GM23338 (cell line): ENCODE data around the gene DLGAP3. TPM values are rescaled to one million over a fixed set of nuclear protein-coding genes. Genes with fewer than 3 reads are reported as not detected.

Experiments
- ATAC-seq: fragments of 200-7000 bp; cut with Tn5 transposase; 3 replicates; pipeline ENCODE4 v1.9.1; 2020
- DNase-seq: peaks from one replicate; pipeline ENCODE4 v3.0.0-alpha.2; 2015; ENCODE audit warnings: low spot score
- H2AFZ ChIP-seq: fragments of 200-600 bp; sonication (generic); 2 replicates; pipeline ENCODE4 v1.8.0; 2016; ENCODE audit warnings: antibody characterized with exemption, mild to moderate bottlenecking, moderate library complexity
- H3F3A ChIP-seq: fragments of 200-600 bp; sonication (generic); replicated peaks from 2 replicates; pipeline ENCODE4 v1.8.0; 2017; ENCODE audit warnings: antibody characterized with exemption, mixed run types, low read depth
- H3K27ac ChIP-seq: fragments of 200-600 bp; sonication (generic); 2 replicates; pipeline ENCODE4 v1.6.1; 2016; ENCODE audit warnings: low read depth
- H3K27me3 ChIP-seq: fragments of 200-600 bp; sonication (generic); 2 replicates; pipeline ENCODE4 v1.8.0; 2016; ENCODE audit warnings: mild to moderate bottlenecking, mixed run types, moderate library complexity; ENCODE audit not compliant: insufficient read depth
- H3K36me3 ChIP-seq: fragments of 200-600 bp; sonication (generic); 2 replicates; pipeline ENCODE4 v1.8.0; 2016; ENCODE audit warnings: mild to moderate bottlenecking; ENCODE audit not compliant: insufficient read depth
- H3K4me1 ChIP-seq: fragments of 200-600 bp; sonication (generic); 2 replicates; pipeline ENCODE4 v1.8.0; 2016; ENCODE audit warnings: mild to moderate bottlenecking, moderate library complexity; ENCODE audit not compliant: insufficient read depth
- H3K4me2 ChIP-seq: fragments of 200-600 bp; sonication (generic); 2 replicates; pipeline ENCODE4 v1.7.1; 2017; ENCODE audit warnings: mixed run types
- H3K4me3 ChIP-seq: fragments of 200-600 bp; sonication (generic); 2 replicates; pipeline ENCODE4 v1.6.1; 2016; ENCODE audit warnings: mixed run types
- H3K79me2 ChIP-seq: fragments of 200-600 bp; sonication (generic); replicated peaks from 2 replicates; pipeline ENCODE4 v1.8.0; 2017; ENCODE audit warnings: mild to moderate bottlenecking; ENCODE audit not compliant: insufficient read depth
- H3K9me2 ChIP-seq: fragments of 200-600 bp; sonication (generic); 2 replicates; pipeline ENCODE4 v1.8.0; 2017; ENCODE audit not compliant: insufficient read depth
- H4K20me1 ChIP-seq: fragments of 200-600 bp; sonication (generic); replicated peaks from 2 replicates; pipeline ENCODE4 v1.8.0; 2017; ENCODE audit warnings: mild to moderate bottlenecking; ENCODE audit not compliant: insufficient read depth
- H3K27ac Mint-ChIP-seq: 2 replicates; pipeline ENCODE4 v1.8.0; 2020; ENCODE audit warnings: inconsistent platforms, mild to moderate bottlenecking, moderate library complexity, mixed read lengths
- H3K27me3 Mint-ChIP-seq: 3 replicates; pipeline ENCODE4 v1.8.0; 2022; ENCODE audit warnings: low read depth, mild to moderate bottlenecking, moderate library complexity, mixed read lengths, inconsistent platforms; ENCODE audit not compliant: insufficient read depth, poor library complexity
- H3K36me3 Mint-ChIP-seq: 3 replicates; pipeline ENCODE4 v1.8.0; 2021; ENCODE audit warnings: low read depth, mild to moderate bottlenecking, inconsistent platforms, moderate library complexity, mixed read lengths
- H3K4me1 Mint-ChIP-seq: 3 replicates; pipeline ENCODE4 v1.8.0; 2020; ENCODE audit warnings: mild to moderate bottlenecking, inconsistent platforms, mixed read lengths
- H3K4me3 Mint-ChIP-seq: 3 replicates; pipeline ENCODE4 v1.8.0; 2021; ENCODE audit warnings: moderate library complexity, mild to moderate bottlenecking, inconsistent platforms, mixed read lengths
- H3K9me3 Mint-ChIP-seq: 3 replicates; pipeline ENCODE4 v1.8.0; 2020; ENCODE audit warnings: moderate library complexity, mild to moderate bottlenecking, inconsistent platforms, mixed read lengths
- CREB1 ChIP-seq: fragments of 250-450 bp; sonication (Bioruptor Pico); IDR thresholded peaks from 2 replicates; pipeline ENCODE4 v1.5.0; 2020; ENCODE audit warnings: low read depth, mild to moderate bottlenecking, moderate library complexity
- CTCF ChIP-seq, 2 experiments: fragments of 200-600 bp in 1 of 2; sonication (generic) in 1 of 2; conservative IDR thresholded peaks; 2 replicates each; pipeline versions ENCODE4 v1.5.1 to v1.6.1; 2016 to 2017; ENCODE audit warnings: antibody characterized with exemption in 2 of 2, low read depth in 2 of 2, mild to moderate bottlenecking in 2 of 2, moderate library complexity in 1 of 2
- ETS1 ChIP-seq: IDR thresholded peaks from 2 replicates; pipeline ENCODE4 v1.6.1; 2016; ENCODE audit warnings: antibody characterized with exemption
- EZH2 ChIP-seq: fragments of 200-600 bp; sonication (generic); IDR thresholded peaks from one replicate; pipeline ENCODE4 v1.8.0; 2017; ENCODE audit warnings: antibody characterized with exemption, mild to moderate bottlenecking, low read depth; ENCODE audit not compliant: unreplicated experiment
- EZH2phosphoT487 ChIP-seq: fragments of 200-600 bp; sonication (generic); IDR thresholded peaks from one replicate; pipeline ENCODE4 v1.8.1; 2018; ENCODE audit warnings: antibody characterized with exemption; ENCODE audit not compliant: unreplicated experiment
- POLR2AphosphoS5 ChIP-seq: IDR thresholded peaks from 2 replicates; pipeline ENCODE4 v1.6.1; 2016; ENCODE audit warnings: antibody characterized with exemption, low read depth
- REST ChIP-seq: IDR thresholded peaks from one replicate; pipeline ENCODE4 v1.6.1; 2018; ENCODE audit warnings: antibody characterized with exemption; ENCODE audit not compliant: unreplicated experiment
- STAT1 ChIP-seq: IDR thresholded peaks from one replicate; pipeline ENCODE4 v1.6.1; 2016; ENCODE audit warnings: antibody characterized with exemption; ENCODE audit not compliant: unreplicated experiment
- ZNF114 ChIP-seq: fragments of 250-450 bp; sonication (Bioruptor Pico); IDR thresholded peaks from 2 replicates; pipeline ENCODE4 v1.5.0; 2020; ENCODE audit warnings: mild to moderate bottlenecking, moderate library complexity
- polyA plus RNA-seq: library from polyadenylated mRNA; unstranded; fragments of >200 nt; fragmentation: Nextera tagmentation; extraction: Ambion mirVana; gene quantifications from 2 replicates; pipeline ENCODE4 v1.2.1, GENCODE V29; 2016
- total RNA-seq: library from RNA; depleted of rRNA; stranded (reverse); fragments of >200 nt; shearing (Covaris generic); gene quantifications from 2 replicates; pipeline ENCODE4 v1.2.3, GENCODE V29; 2014

Gene DLGAP3
- total and polyA plus RNA-seq, 2 experiments from 2014 or later = 7.1 to 13.7 TPM

GRCh38 chr1:34907487-34908090, 21.9 kb downstream of the DLGAP3 start (continued):
- peak; percentile 88 for TF ChIP-seq REST

GRCh38 chr1:34906756-34907155, 22.7 kb downstream of the DLGAP3 start:
- no peaks in the 10 kb centered on the region for H3K27me3 Mint-ChIP-seq
- H3K4me3 Mint-ChIP-seq = no peak overlapping the region
- no peak for DNase-seq
- Histone ChIP-seq H4K20me1 (no peaks in the 10 kb centered on the region; the same call in 1 of the 2 replicates), H3K27ac (no peak overlapping the region), H3K79me2 (no peaks in the 10 kb centered on the region), H3K4me3 (no peak overlapping the region), H3K4me1 (no peaks in the 10 kb centered on the region), H3K9me2 (no peaks in the 10 kb centered on the region), H3K4me2 (no peak overlapping the region), H3K36me3 (no peaks in the 10 kb centered on the region), H2AFZ (no peak overlapping the region), H3K27me3 (no peaks in the 10 kb centered on the region), H3F3A (no peaks in the 10 kb centered on the region)
- H3K36me3 Mint-ChIP-seq = no peaks in the 10 kb centered on the region
- no peak for ATAC-seq
- H3K27ac Mint-ChIP-seq = no peak overlapping the region
- no peaks in the 10 kb centered on the region for H3K9me3 Mint-ChIP-seq
- peaks cover 2% of the 10 kb centered on the region; the same call in 1 of the 3 replicates for H3K4me1 Mint-ChIP-seq
- TF ChIP-seq POLR2AphosphoS5 (no peak), CREB1 (CRISPR knock-in tag) (no peak), REST (no peak), STAT1 (no peak), ETS1 (no peak), EZH2 (no peak), EZH2phosphoT487 (no peak), CTCF (conservative IDR thresholded peaks at IDR 0.05; ENCODE audit: low read depth in 2 of 2) (no peak), ZNF114 (CRISPR knock-in tag) (no peak)
